B cell (primary cell): Measurements from ENCODE around the gene HOXB6.

Source experiments
- CTCF ChIP-seq: fragments of 200-600 bp; IDR thresholded peaks from one replicate; pipeline ENCODE4 v1.8.0; 2022; ENCODE audit warnings: antibody characterized with exemption, mild to moderate bottlenecking
- EZH2 ChIP-seq: IDR thresholded peaks from 2 replicates; pipeline ENCODE4 v1.6.1; 2012; ENCODE audit warnings: borderline replicate concordance, low read depth, mild to moderate bottlenecking, moderate library complexity, low read length; ENCODE audit not compliant: insufficient read depth, poor library complexity, severe bottlenecking

GRCh38 chr17:48569240-48569582 is 35.6 kb downstream of the HOXB6 start:
- TF ChIP-seq CTCF (no peak), EZH2 (no peak)
